Left ventricle myocardium inferior (tissue), 1 donor: ENCODE data around the gene CTDSPL2. TPM values are rescaled to one million over a fixed set of nuclear protein-coding genes. Genes with fewer than 3 reads are reported as not detected.

Experiments
- DNase-seq: peaks from one replicate; pipeline ENCODE4 v3.0.0-alpha.2; 2020
- H3K27ac ChIP-seq: fragments of 200-600 bp; replicated peaks from 2 replicates; pipeline ENCODE4 v1.8.0; 2021
- H3K27me3 ChIP-seq: fragments of 200-600 bp; 2 replicates; pipeline ENCODE4 v1.8.0; 2021; ENCODE audit warnings: low read depth
- H3K36me3 ChIP-seq: fragments of 200-600 bp; 2 replicates; pipeline ENCODE4 v1.8.0; 2021
- H3K4me1 ChIP-seq: fragments of 200-600 bp; 2 replicates; pipeline ENCODE4 v1.8.0; 2021
- H3K4me3 ChIP-seq: fragments of 200-600 bp; 2 replicates; pipeline ENCODE4 v1.8.0; 2021; ENCODE audit warnings: mild to moderate bottlenecking, moderate library complexity
- H3K9me3 ChIP-seq: fragments of 200-600 bp; replicated peaks from 2 replicates; pipeline ENCODE4 v1.8.0; 2021
- intact Hi-C: fragments of 100-400 bp; cut with micrococcal nuclease; formaldehyde crosslinking; loops from one replicate; pipeline ENCODE4 v1.11.0; 2022
- total RNA-seq: library from RNA; stranded (reverse); fragmentation: NEBNext Ultra II Directional; extraction: Animal tissue kit (Norgen Biotek cat#: 25700); gene quantifications from one replicate; pipeline ENCODE4 v1.2.1, GENCODE V29; 2021
- TF ChIP-seq, protein P1 (sequence below): fragments of 200-600 bp; IDR thresholded peaks from 2 replicates; pipeline ENCODE4 v1.8.0; 2021; ENCODE audit warnings: antibody characterized with exemption, mild to moderate bottlenecking, borderline replicate concordance
- donor health status: DM: no; HTN: yes; CAD: no; lungs with severe emphysema.

Gene CTDSPL2
- total RNA-seq, 1 donor from 2014 or later = 14.7 TPM

DNA sequence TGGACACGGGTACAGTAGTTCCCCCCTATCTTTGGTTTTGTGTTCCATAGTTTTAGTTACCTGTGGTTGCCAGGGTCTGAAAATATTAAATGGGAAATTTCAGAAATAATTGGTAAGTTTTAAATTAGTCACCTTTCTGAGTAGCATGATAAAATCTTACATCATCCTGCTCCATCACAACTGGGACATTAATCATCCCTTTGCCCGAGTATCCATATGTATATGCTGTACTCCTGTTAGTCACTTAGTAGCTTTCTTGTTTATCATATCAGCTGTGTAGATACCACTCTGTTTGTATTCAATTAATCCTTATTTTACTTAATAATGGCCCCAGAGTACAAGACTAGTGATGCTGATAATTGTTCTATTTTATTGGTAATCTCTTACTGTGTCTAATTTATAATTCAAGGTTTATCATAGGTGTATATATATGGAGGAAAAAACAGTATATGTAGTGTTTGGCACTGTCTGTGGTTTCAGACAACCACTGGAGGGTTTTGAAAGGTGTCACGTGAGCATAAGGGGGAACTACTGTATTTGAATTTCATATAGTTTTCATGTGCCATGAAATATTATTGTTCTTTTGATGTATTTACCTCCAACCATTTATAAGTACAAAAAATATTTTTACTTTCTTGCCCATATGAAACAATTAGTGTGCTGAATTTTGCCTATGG lies 41.4 kb downstream of the CTDSPL2 start:
- peaks cover 11% of the 10 kb centered on the region for H3K9me3 ChIP-seq

DNA sequence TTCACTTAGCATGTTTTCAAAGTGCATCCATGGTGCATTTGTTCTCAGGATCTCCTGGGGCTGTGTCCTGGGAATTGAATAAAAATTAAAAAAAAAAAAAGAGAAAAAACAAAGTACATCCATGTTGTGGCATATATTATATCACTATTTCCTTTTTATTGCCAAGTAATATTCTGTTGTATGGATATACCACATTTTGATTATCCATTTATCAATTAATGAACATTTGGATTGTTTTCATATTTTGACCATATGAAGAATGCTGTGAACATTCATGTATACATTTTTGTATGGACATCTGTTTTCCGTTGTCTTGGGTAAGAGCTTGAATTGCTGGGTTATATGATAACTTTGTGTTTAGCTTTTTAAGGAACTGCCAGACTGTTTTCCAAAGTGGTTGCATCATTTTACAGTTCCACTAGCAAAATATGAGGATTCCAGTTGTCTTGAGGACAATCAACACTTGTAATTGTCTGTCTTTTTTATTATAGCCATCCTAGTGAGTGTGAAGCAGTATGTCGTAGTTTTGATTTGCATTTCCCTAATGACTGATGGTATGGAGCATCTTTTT lies 44.5 kb downstream of the CTDSPL2 start:
- H3K4me3 ChIP-seq = no peak overlapping the region
- intact Hi-C loops = no loop called here
- H3K9me3 ChIP-seq = peaks cover 11% of the 10 kb centered on the region
- H3K27me3 ChIP-seq = no peaks in the 10 kb centered on the region
- no peak overlapping the region for H3K27ac ChIP-seq
- no peaks in the 10 kb centered on the region for H3K4me1 ChIP-seq
- TF ChIP-seq, protein P1, sequence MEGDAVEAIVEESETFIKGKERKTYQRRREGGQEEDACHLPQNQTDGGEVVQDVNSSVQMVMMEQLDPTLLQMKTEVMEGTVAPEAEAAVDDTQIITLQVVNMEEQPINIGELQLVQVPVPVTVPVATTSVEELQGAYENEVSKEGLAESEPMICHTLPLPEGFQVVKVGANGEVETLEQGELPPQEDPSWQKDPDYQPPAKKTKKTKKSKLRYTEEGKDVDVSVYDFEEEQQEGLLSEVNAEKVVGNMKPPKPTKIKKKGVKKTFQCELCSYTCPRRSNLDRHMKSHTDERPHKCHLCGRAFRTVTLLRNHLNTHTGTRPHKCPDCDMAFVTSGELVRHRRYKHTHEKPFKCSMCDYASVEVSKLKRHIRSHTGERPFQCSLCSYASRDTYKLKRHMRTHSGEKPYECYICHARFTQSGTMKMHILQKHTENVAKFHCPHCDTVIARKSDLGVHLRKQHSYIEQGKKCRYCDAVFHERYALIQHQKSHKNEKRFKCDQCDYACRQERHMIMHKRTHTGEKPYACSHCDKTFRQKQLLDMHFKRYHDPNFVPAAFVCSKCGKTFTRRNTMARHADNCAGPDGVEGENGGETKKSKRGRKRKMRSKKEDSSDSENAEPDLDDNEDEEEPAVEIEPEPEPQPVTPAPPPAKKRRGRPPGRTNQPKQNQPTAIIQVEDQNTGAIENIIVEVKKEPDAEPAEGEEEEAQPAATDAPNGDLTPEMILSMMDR = no peak
- H3K36me3 ChIP-seq = peaks cover 9% of the 10 kb centered on the region
- no peak for DNase-seq

More for the DNA sequence above, 41.4 kb downstream of the CTDSPL2 start:
- no peak for DNase-seq
- TF ChIP-seq, protein P1 = no peak
- H3K27ac ChIP-seq = no peak overlapping the region
- intact Hi-C loops = no loop called here
- H3K36me3 ChIP-seq = peaks cover 17% of the 10 kb centered on the region
- no peaks in the 10 kb centered on the region for H3K27me3 ChIP-seq
- no peak overlapping the region for H3K4me3 ChIP-seq
- no peaks in the 10 kb centered on the region for H3K4me1 ChIP-seq

DNA sequence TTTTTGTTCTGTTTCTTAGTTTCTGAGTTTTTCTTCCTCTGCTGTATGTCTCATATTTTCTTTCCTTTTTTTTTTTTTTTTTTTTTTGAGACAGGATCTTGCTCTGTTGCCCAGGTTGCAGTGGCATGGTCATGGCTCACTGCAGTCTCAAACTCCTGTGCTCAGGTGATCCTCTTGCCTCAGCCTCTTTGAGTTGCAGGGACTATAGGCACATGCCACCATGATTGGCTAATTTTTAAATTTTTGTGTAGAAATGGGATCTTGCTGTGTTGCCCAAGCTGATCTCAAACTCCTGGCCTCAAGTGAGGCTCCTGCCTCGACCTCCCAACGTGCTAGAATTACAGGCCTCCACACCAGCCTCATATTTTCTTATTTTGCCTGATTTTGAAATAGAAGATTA lies 51.9 kb downstream of the CTDSPL2 start:
- TF ChIP-seq, protein P1 = no peak

DNA sequence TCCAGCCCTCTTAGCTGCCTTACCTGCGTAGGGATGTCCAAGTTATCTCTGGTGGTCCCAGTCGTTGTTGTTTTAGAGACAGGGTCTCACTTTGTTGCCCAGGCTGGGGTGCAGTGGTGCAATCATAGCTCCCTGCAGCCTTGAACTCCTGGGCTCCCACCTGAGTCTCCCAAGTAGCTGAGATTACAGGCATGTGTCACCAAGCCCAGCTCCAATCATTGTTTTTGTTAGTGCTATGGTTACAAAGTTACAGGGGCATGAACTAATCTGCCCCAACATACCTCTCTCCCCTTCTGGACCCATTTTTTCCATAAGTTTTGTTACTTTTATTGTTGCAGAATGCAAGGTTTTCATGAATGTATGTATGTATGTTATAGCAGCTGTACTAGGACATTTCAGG lies 54.7 kb downstream of the CTDSPL2 start:
- Histone ChIP-seq H3K27me3 (no peaks in the 10 kb centered on the region), H3K4me1 (peaks cover 17% of the 10 kb centered on the region), H3K36me3 (peaks cover 9% of the 10 kb centered on the region), H3K27ac (no peak overlapping the region), H3K9me3 (no peaks in the 10 kb centered on the region), H3K4me3 (no peak overlapping the region)
- TF ChIP-seq, protein P1 = no peak
- intact Hi-C loops = no loop called here
- no peak for DNase-seq

More for the DNA sequence above, 51.9 kb downstream of the CTDSPL2 start:
- Histone ChIP-seq H3K4me1 (peaks cover 5% of the 10 kb centered on the region), H3K9me3 (no peaks in the 10 kb centered on the region), H3K27ac (no peak overlapping the region), H3K36me3 (no peaks in the 10 kb centered on the region), H3K4me3 (no peak overlapping the region), H3K27me3 (no peaks in the 10 kb centered on the region)
- intact Hi-C loops = no loop called here
- DNase-seq = no peak

DNA sequence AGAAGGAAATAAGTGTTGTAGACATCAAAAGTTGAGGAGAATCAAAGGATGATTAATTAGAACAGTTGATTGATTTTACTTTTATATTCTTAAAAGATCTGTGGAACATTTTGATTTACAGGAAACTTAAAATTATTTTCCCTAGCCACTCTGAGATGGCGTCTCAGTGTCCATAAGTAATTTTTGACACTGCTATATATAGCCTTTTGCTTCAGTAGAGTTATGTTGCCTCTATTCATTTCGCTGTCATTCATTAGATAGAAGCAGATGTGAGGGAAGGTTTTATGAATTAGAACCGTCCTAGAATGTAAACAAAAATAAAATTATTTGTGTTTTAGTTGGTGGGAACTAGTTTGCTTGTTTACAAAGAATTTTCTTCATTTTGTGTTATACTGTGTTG lies 58.5 kb downstream of the CTDSPL2 start:
- Histone ChIP-seq H3K36me3 (peaks cover 38% of the 10 kb centered on the region), H3K9me3 (no peaks in the 10 kb centered on the region), H3K27ac (no peak overlapping the region), H3K4me3 (no peak overlapping the region), H3K27me3 (no peaks in the 10 kb centered on the region), H3K4me1 (peaks cover 17% of the 10 kb centered on the region)
- TF ChIP-seq, protein P1 = no peak
- intact Hi-C loops = no loop called here
- DNase-seq = no peak
